Hepatic stellate cell (primary cell): ENCODE measurements around the gene ZMAT2.
"Not testable (repeated sequence)": the region's sequence is repeated elsewhere in the genome, so short reads cannot be mapped to it uniquely, and the experiment has no call there.

ENCODE experiments used
- DNase-seq: peaks from one replicate; pipeline ENCODE4 v3.0.0; 2011; ENCODE audit warnings: low spot score

The ZMAT2 gene

GRCh38 chr5:140708787-140709186 is 8.5 kb downstream of the ZMAT2 start:
- DNase-seq, result not testable (repeated sequence)

GRCh38 chr5:140710899-140711552 is 10.8 kb downstream of the ZMAT2 start:
- DNase-seq, result peak; percentile 83

DNA sequence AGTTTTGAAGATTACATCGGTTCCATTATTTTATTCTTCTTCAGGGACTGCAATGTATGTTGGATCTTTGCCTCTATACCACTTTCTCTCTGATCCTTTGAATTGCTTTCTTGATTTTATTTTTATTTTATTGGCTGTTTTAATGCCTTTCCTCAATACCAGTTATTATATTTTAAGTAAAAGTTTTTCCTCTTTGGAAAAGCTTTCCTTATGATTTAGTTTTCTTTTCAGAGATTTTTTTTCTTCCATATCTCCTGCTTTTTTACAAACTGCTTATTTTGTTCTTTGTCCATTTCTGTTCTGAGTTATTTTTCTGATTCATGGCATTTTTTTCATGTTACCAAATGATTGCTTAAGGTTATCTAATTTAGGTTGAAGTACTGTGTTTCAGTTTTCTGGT is 11.5 kb downstream of the ZMAT2 start:
- DNase-seq, result no peak

DNA sequence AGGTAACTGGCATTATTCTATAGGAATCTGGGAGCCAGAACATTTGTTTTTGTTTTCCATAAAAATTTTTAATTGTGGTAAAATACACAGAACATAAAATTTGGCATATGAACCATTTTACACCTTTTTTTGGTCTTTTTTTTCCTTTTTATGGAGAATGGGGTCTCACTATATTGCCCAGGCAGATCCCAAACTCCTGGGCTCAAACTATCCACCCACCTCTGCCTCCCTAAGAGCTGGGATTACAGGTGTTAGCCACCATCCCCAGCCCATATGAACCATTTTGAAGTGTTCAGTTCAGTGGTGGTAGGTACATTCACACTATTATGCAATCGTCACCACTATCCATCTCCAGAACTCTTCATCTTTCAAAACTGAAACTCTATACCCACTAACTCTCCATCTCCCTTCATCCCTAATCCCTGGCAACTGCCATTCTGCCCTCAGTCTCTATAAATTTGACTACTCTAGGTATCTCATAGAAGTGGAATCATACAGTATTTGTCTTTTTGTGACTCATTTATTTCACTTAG is 13.4 kb downstream of the ZMAT2 start:
- DNase-seq, result no peak

GRCh38 chr5:140716238-140716637 is 16.0 kb downstream of the ZMAT2 start:
- DNase-seq, result not testable (repeated sequence)

DNA sequence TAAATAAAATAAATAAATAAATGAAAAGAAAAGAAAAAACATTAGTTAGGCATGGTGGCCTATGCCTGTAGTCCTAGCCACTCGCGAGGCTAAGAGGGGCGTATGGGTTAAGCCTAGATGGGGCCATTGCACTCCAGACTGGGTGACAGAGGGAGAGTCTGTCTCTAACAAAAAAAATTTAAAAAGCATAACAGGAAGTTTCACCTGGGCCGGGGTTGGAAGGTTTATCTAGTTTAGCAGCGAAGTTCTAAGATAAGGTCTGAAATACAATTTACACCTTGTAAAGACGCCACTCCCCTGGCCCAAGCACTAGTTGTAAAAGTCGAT is 18.0 kb downstream of the ZMAT2 start:
- DNase-seq, result no peak

GRCh38 chr5:140720738-140721137 is 20.5 kb downstream of the ZMAT2 start:
- DNase-seq, result not testable (repeated sequence)

GRCh38 chr5:140721395-140721794 is 21.1 kb downstream of the ZMAT2 start:
- not testable (repeated sequence) for DNase-seq

DNA sequence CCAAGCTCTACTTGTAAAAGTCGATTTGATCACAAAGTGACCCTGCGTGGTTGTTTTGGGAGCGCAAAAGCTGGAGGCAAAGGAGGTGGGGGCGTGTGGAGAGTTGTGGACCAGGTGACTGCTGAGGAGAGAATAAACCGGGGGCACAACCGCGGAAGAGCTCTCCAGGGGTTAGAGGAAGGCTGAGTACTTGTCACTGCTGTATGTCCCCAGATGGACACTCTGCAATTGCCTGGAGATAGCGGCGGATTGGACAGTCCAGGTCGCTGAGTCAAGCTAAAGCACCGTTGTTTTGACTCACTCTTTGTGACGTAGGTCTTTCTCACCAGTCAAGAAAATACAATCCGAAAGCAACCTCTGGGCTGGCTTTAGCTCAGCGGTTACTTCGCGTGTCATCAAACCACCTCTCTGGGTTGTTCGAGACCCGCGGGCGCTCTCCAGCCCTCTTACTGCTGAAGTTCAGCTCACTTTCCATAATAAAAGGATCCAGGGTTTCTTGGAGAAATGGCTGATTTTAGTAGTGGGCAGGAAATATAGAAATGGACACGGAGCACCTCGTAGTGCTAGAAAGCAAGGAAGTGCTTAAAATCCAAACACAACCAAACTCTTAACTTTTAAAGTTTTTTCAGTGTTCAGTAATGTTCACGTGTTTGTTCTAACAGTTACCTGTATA is 25.7 kb downstream of the ZMAT2 start:
- DNase-seq, result peak; percentile 73

DNA sequence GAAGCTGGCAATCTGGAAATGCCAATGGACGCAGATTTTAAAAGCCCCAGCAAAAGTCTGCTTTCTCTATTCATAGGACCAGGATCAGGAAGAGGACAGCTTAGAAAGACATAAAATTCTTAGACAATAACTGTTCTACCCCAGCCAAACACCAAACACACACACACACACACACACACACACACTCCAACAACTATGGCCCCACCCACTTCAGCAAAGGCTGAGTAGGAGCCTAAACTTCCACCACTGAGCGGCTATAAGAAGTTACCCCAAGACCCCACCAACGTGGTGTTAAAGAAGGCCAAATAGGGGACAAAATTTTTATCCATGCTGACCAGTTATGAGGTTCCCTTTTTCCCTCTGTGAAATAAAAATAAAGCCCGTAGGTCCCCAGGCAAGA is 32.9 kb downstream of the ZMAT2 start:
- no peak for DNase-seq

DNA sequence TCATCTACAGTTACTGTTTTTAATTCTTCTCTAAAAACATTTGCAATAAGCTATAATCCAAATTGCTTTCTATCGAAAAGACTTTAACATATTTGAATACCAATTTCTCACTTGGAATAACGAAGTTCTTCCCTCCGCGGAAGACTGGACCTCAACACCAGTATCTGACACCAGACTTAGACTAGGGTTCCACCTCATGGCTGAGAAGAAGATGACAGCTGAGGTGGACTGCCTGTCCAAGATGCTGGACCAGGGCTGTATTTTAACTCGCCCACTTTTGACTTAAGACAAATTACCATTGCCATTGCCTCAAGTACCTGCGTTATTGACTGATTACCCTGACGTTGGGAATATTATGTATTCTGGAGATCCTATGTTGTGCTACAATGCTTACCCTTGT is 34.1 kb downstream of the ZMAT2 start:
- peak; percentile 29 for DNase-seq

DNA sequence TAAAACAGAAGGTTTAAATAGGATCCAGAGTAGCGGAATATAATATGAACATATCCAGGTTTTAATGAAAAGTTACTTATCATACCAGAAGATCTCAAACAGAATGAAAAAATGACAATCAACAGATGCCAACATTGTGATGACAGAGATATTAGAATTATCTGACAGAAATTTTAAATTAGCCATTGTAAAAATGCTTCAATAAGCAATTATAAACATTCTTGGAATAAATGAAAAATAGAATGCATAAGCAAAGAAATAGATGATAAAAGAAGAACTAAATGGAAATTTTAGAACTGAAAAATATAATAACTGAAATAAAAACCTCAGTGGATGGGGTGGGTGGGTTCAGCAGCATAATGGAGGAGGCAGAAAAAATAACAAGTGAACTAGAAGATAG is 37.2 kb downstream of the ZMAT2 start:
- no peak for DNase-seq

GRCh38 chr5:140741967-140742366 is 41.7 kb downstream of the ZMAT2 start:
- no peak for DNase-seq

- DNase-seq, result no peak
Observed at GRCh38 chr5:140753561-140753960, 53.3 kb downstream of the ZMAT2 start.
